DND-41 (cell line): Measurements from ENCODE around the gene BIRC3.

Source experiments
- ATAC-seq: fragments of 200-7000 bp; cut with Tn5 transposase; 3 replicates; pipeline ENCODE4 v1.9.1; 2021; ENCODE audit warnings: low read depth; ENCODE audit not compliant: insufficient read depth
- DNase-seq: peaks from one replicate; pipeline ENCODE4 v3.0.0-alpha.2; 2020
- H2AFZ ChIP-seq: 2 replicates; pipeline ENCODE4 v1.6.0; 2012; ENCODE audit warnings: low read depth, low read length
- H3K27ac ChIP-seq: 2 replicates; pipeline ENCODE4 v1.5.1; 2012; ENCODE audit warnings: low read length, inconsistent platforms
- H3K27me3 ChIP-seq: fragments of 200-600 bp; sonication (generic); 2 replicates; pipeline ENCODE4 v1.6.0; 2012; ENCODE audit warnings: low read length, mild to moderate bottlenecking, inconsistent platforms; ENCODE audit not compliant: insufficient read depth, poor library complexity
- H3K36me3 ChIP-seq: 2 replicates; pipeline ENCODE4 v1.5.1; 2012; ENCODE audit warnings: low read length, inconsistent platforms; ENCODE audit not compliant: insufficient read depth
- H3K4me1 ChIP-seq: 2 replicates; pipeline ENCODE4 v1.5.1; 2012; ENCODE audit warnings: mild to moderate bottlenecking, low read length; ENCODE audit not compliant: insufficient read depth
- H3K4me2 ChIP-seq: 2 replicates; pipeline ENCODE4 v1.6.0; 2012; ENCODE audit warnings: mild to moderate bottlenecking, moderate library complexity, low read length, inconsistent platforms; ENCODE audit not compliant: insufficient read depth
- H3K4me3 ChIP-seq, 2 experiments: fragments of 200-600 bp in 1 of 2; shearing (Covaris generic) in 1 of 2; 2 replicates each; pipeline ENCODE4 v1.5.1; 2012 to 2016; ENCODE audit warnings: inconsistent platforms in 2 of 2, low read length in 2 of 2, mild to moderate bottlenecking in 2 of 2, low read depth in 1 of 2, moderate library complexity in 1 of 2
- H3K79me2 ChIP-seq: 2 replicates; pipeline ENCODE4 v1.6.0; 2012; ENCODE audit warnings: low read length, inconsistent platforms; ENCODE audit not compliant: insufficient read depth
- H3K9ac ChIP-seq: 2 replicates; pipeline ENCODE4 v1.6.0; 2012; ENCODE audit warnings: low read depth, mild to moderate bottlenecking, inconsistent platforms, low read length, moderate library complexity
- H3K9me3 ChIP-seq: 2 replicates; pipeline ENCODE4 v1.5.1; 2012; ENCODE audit warnings: low read length, moderate library complexity, mild to moderate bottlenecking, inconsistent platforms; ENCODE audit not compliant: insufficient read depth, severe bottlenecking
- H4K20me1 ChIP-seq: 2 replicates; pipeline ENCODE4 v1.6.0; 2012; ENCODE audit warnings: low read length; ENCODE audit not compliant: insufficient read depth
- CTCF ChIP-seq: IDR thresholded peaks from 2 replicates; pipeline ENCODE4 v1.5.1; 2012; ENCODE audit warnings: borderline replicate concordance, low read length, moderate library complexity, mild to moderate bottlenecking; ENCODE audit not compliant: poor library complexity, severe bottlenecking; ENCODE audit errors: extremely low read depth
- EZH2 ChIP-seq: IDR thresholded peaks from 3 replicates; pipeline ENCODE4 v1.6.1; 2012; ENCODE audit warnings: borderline replicate concordance, low read depth, mild to moderate bottlenecking, moderate library complexity, low read length, inconsistent platforms; ENCODE audit not compliant: severe bottlenecking

Gene BIRC3

GRCh38 chr11:102320679-102321078, 3.4 kb downstream of the BIRC3 start:
- H3K4me2 ChIP-seq, result peak overlapping the region; percentile 43
- peak overlapping the region; percentile 67 for H3K27ac ChIP-seq

GRCh38 chr11:102322560-102322959, 5.3 kb downstream of the BIRC3 start:
- Histone ChIP-seq H3K9me3 (no peaks in the 10 kb centered on the region), H3K4me1 (peaks cover 57% of the 10 kb centered on the region), H4K20me1 (no peaks in the 10 kb centered on the region), H3K27ac (peak overlapping the region; percentile 74), H3K27me3 (no peaks in the 10 kb centered on the region), H3K36me3 (no peaks in the 10 kb centered on the region), H3K4me3 (peak overlapping the region in 1 of 2 experiments; percentile 19; a peak in 1 of 4 replicates), H3K4me2 (peak overlapping the region; percentile 38; the same call in 1 of the 2 replicates), H2AFZ (0 out of 2 replicates have a peak overlapping the region, but pooled peaks have one; percentile 30), H3K9ac (peak overlapping the region; percentile 31), H3K79me2 (no peaks in the 10 kb centered on the region)
- ATAC-seq (peak; percentile 72), DNase-seq (peak; percentile 56)
- no peak for TF ChIP-seq EZH2
- no peak for TF ChIP-seq CTCF

More at GRCh38 chr11:102320679-102321078, 3.4 kb downstream of the BIRC3 start:
- no peaks in the 10 kb centered on the region for H4K20me1 ChIP-seq
- TF ChIP-seq EZH2, result no peak
- TF ChIP-seq CTCF, result no peak
- 0 out of 3 replicates have a peak, but pooled peaks have one; percentile 29 for ATAC-seq
- H3K27me3 ChIP-seq, result no peaks in the 10 kb centered on the region
- DNase-seq, result no peak
- H3K36me3 ChIP-seq, result no peaks in the 10 kb centered on the region
- peak overlapping the region; percentile 29 for H3K9ac ChIP-seq
- no peak overlapping the region for H3K4me3 ChIP-seq
- H2AFZ ChIP-seq, result peak overlapping the region; percentile 17; the same call in 1 of the 2 replicates
- peaks cover 70% of the 10 kb centered on the region for H3K4me1 ChIP-seq
- H3K9me3 ChIP-seq, result no peaks in the 10 kb centered on the region
- H3K79me2 ChIP-seq, result no peaks in the 10 kb centered on the region

GRCh38 chr11:102323542-102324251, 6.4 kb downstream of the BIRC3 start:
- H3K9me3 ChIP-seq, result no peaks in the 10 kb centered on the region
- H3K27me3 ChIP-seq, result no peaks in the 10 kb centered on the region
- H3K9ac ChIP-seq, result no peak overlapping the region
- ATAC-seq (no peak), DNase-seq (no peak)
- H3K4me3 ChIP-seq, result no peak overlapping the region
- H2AFZ ChIP-seq, result no peak overlapping the region
- H3K4me2 ChIP-seq, result no peak overlapping the region
- no peak for TF ChIP-seq EZH2
- TF ChIP-seq CTCF, result no peak
- H3K36me3 ChIP-seq, result no peaks in the 10 kb centered on the region
- no peaks in the 10 kb centered on the region for H4K20me1 ChIP-seq
- H3K79me2 ChIP-seq, result no peaks in the 10 kb centered on the region
- peaks cover 46% of the 10 kb centered on the region for H3K4me1 ChIP-seq
- H3K27ac ChIP-seq, result no peak overlapping the region
